SU-DHL-6 (cell line): Measurements from ENCODE around the gene RAB31.

ENCODE experiments used
- CTCF ChIP-seq: fragments of 200-600 bp; sonication (generic); IDR thresholded peaks from one replicate; pipeline ENCODE4 v1.5.1; 2017; ENCODE audit warnings: antibody characterized with exemption, mild to moderate bottlenecking, low read length, moderate library complexity; ENCODE audit not compliant: insufficient read depth, poor library complexity, severe bottlenecking
- EZH2phosphoT487 ChIP-seq: fragments of 200-600 bp; sonication (generic), shearing (Covaris generic); conservative IDR thresholded peaks from 2 replicates; pipeline ENCODE4 v1.6.1; 2018; ENCODE audit warnings: mild to moderate bottlenecking, antibody characterized with exemption, low read length, moderate library complexity, mixed read lengths

GRCh38 chr18:9867071-9867594 is 159.0 kb downstream of the RAB31 start:
- TF ChIP-seq CTCF = no peak
- no peak for TF ChIP-seq EZH2phosphoT487
